ENCODE results near the gene SLX4IP. TPM values are rescaled to one million over a fixed set of nuclear protein-coding genes. Genes with fewer than 3 reads are reported as not detected.
"Not testable (repeated sequence)": the region's sequence is repeated elsewhere in the genome, so short reads cannot be mapped to it uniquely, and the experiment has no call there.

Gene SLX4IP
- total and polyA plus RNA-seq, 2 donors (not counting 3 experiments of a cell fraction or from before 2014, with no cell fraction given) = 1.9 to 4.5 TPM

DNA sequence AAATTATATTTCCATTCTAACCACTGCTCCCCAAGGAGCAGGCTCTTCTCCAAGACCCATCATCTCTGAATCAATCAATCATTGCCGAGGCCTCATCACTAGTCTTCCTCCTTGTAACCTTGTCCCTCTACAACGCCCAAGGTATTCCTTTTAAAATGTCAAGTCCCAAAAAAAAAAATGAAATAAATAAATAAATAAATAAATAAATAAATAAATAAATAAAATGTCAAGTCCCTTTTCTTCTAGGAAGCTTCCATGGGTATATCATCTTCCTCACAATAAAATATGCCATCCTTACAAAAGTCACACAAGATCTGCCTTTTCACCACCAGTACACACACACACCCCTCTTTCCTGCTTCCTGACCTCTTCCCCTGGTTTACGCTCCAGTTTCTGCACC, 181.1 kb downstream of the SLX4IP start:
- no peak overlapping the region for H2AFZ ChIP-seq (ENCODE audit: low read depth, low read length)
- H3K79me2 ChIP-seq (ENCODE audit: control insufficient read depth, insufficient read depth, low read length) = no peaks in the 10 kb centered on the region
- CTCF ChIA-PET = no interaction called here
- intact Hi-C loops (cut with micrococcal nuclease) = no loop called here
- no peaks in the 10 kb centered on the region for H3K9me1 ChIP-seq (replicated peaks; ENCODE audit: control insufficient read depth, extremely low read depth, insufficient read depth, low read length)
- no peak for FAIRE-seq
- dilution Hi-C loops (cut with MboI; ENCODE audit: extremely low pct_ligation_motif_present, low sequenced_read_pairs) = no loop called here
- no peaks in the 10 kb centered on the region for H3K9me3 ChIP-seq (replicated peaks; ENCODE audit: control insufficient read depth, insufficient read depth, low read length)
- DNase-seq (ENCODE audit: low read depth, low spot score) = no peak
- no peak overlapping the region for H3K9ac ChIP-seq (replicated peaks; ENCODE audit: extremely low read depth, insufficient read depth, low read length)
- H3K4me3 ChIP-seq (replicated peaks in 1 of 3; ENCODE audit: insufficient read depth in 1 of 3, low read depth in 1 of 3, low read length in 3 of 3) = no peak overlapping the region
- no peaks in the 10 kb centered on the region for H3K27me3 ChIP-seq (ENCODE audit: control insufficient read depth in 2 of 2, insufficient read depth in 2 of 2, low read length in 2 of 2)
- H3K36me3 ChIP-seq (ENCODE audit: control insufficient read depth in 2 of 2, extremely low read depth in 1 of 2, insufficient read depth in 2 of 2, low read length in 2 of 2) = no peaks in the 10 kb centered on the region
- TF ChIP-seq GATA2 (IDR thresholded peaks at IDR 0.05; ENCODE audit: insufficient read depth, insufficient read length, low read depth, low read length) (no peak), POLR2AphosphoS5 (IDR thresholded peaks at IDR 0.05; ENCODE audit: insufficient read depth, low read depth, low read length) (no peak), POLR2A (IDR thresholded peaks at IDR 0.05; ENCODE audit: low read depth, low read length) (no peak), JUN (IDR thresholded peaks at IDR 0.05; ENCODE audit: borderline replicate concordance, insufficient read depth, insufficient read length, low read depth) (no peak), FOS (IDR thresholded peaks at IDR 0.05; ENCODE audit: borderline replicate concordance, insufficient read depth, low read length) (no peak), MYC (IDR thresholded peaks at IDR 0.05; ENCODE audit: low read depth, low read length) (no peak), EZH2 (IDR thresholded peaks at IDR 0.05; ENCODE audit: borderline replicate concordance, low read depth, low read length, severe bottlenecking) (no peak), MAX (IDR thresholded peaks at IDR 0.05; ENCODE audit: insufficient read depth, insufficient read length) (no peak)
- TF ChIP-seq, protein P1, sequence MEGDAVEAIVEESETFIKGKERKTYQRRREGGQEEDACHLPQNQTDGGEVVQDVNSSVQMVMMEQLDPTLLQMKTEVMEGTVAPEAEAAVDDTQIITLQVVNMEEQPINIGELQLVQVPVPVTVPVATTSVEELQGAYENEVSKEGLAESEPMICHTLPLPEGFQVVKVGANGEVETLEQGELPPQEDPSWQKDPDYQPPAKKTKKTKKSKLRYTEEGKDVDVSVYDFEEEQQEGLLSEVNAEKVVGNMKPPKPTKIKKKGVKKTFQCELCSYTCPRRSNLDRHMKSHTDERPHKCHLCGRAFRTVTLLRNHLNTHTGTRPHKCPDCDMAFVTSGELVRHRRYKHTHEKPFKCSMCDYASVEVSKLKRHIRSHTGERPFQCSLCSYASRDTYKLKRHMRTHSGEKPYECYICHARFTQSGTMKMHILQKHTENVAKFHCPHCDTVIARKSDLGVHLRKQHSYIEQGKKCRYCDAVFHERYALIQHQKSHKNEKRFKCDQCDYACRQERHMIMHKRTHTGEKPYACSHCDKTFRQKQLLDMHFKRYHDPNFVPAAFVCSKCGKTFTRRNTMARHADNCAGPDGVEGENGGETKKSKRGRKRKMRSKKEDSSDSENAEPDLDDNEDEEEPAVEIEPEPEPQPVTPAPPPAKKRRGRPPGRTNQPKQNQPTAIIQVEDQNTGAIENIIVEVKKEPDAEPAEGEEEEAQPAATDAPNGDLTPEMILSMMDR (IDR thresholded peaks at IDR 0.05; ENCODE audit: extremely low read depth in 1 of 2, insufficient read depth in 1 of 2, low read depth in 1 of 2, low read length in 2 of 2) = no peak
- no peaks in the 10 kb centered on the region for H4K20me1 ChIP-seq (replicated peaks; ENCODE audit: control insufficient read depth, extremely low read depth, insufficient read depth, low read length)
- POLR2A ChIA-PET = no interaction called here
- no peak overlapping the region for H3K27ac ChIP-seq (ENCODE audit: insufficient read depth, low read depth, low read length)
- no TSS peak for BruUV-seq (replicated peaks)
- H3K4me2 ChIP-seq (ENCODE audit: insufficient read depth, low read length) = no peak overlapping the region
- H3K4me1 ChIP-seq (ENCODE audit: control insufficient read depth, extremely low read depth, insufficient read depth, low read length) = peaks cover 5% of the 10 kb centered on the region

- FAIRE-seq; dilution Hi-C loops (cut with MboI; ENCODE audit: extremely low pct_ligation_motif_present, low sequenced_read_pairs): not testable (repeated sequence)
- CTCF ChIA-PET = interaction anchor here (0.6 kb wide), 1 partner anchor 60 kb away, joined by 4 read pairs; no protein-coding TSS in a partner anchor
Measured at GRCh38 chr20:10617549-10618133, 182.5 kb downstream of the SLX4IP start.

More at GRCh38 chr20:10617549-10618133, 182.5 kb downstream of the SLX4IP start:
- H3K9me3 ChIP-seq (replicated peaks; ENCODE audit: control insufficient read depth, insufficient read depth, low read length); H3K79me2 ChIP-seq (ENCODE audit: control insufficient read depth, insufficient read depth, low read length); H4K20me1 ChIP-seq (replicated peaks; ENCODE audit: control insufficient read depth, extremely low read depth, insufficient read depth, low read length); H3K27ac ChIP-seq (ENCODE audit: insufficient read depth, low read depth, low read length); H3K9me1 ChIP-seq (replicated peaks; ENCODE audit: control insufficient read depth, extremely low read depth, insufficient read depth, low read length); H3K9ac ChIP-seq (replicated peaks; ENCODE audit: extremely low read depth, insufficient read depth, low read length); POLR2A ChIA-PET; intact Hi-C loops (cut with micrococcal nuclease); BruUV-seq (replicated peaks); H3K36me3 ChIP-seq (ENCODE audit: control insufficient read depth in 2 of 2, extremely low read depth in 1 of 2, insufficient read depth in 2 of 2, low read length in 2 of 2); H2AFZ ChIP-seq (ENCODE audit: low read depth, low read length); DNase-seq (ENCODE audit: low read depth, low spot score); H3K4me3 ChIP-seq (replicated peaks in 1 of 3; ENCODE audit: insufficient read depth in 1 of 3, low read depth in 1 of 3, low read length in 3 of 3); H3K4me2 ChIP-seq (ENCODE audit: insufficient read depth, low read length); H3K27me3 ChIP-seq (ENCODE audit: control insufficient read depth in 2 of 2, insufficient read depth in 2 of 2, low read length in 2 of 2): not testable (repeated sequence)
- H3K4me1 ChIP-seq (ENCODE audit: control insufficient read depth, extremely low read depth, insufficient read depth, low read length) = peaks cover 10% of the 10 kb centered on the region
